HL-60 (cell line): ENCODE data around the gene FRRS1.

ENCODE experiments used
- DNase-seq, 2 experiments: peaks; one replicate each; pipeline ENCODE4 v3.0.0-alpha.2; 2010 to 2020; ENCODE audit warnings: low read depth in 1 of 2, low spot score in 1 of 2
- H3K27ac ChIP-seq: fragments of 250-450 bp; sonication (Bioruptor Pico); replicated peaks from 2 replicates; pipeline ENCODE4 v1.5.1; 2020; ENCODE audit warnings: mild to moderate bottlenecking, moderate library complexity
- H3K27me3 ChIP-seq: fragments of 250-450 bp; sonication (Bioruptor Pico); 2 replicates; pipeline ENCODE4 v1.5.1; 2021; ENCODE audit warnings: mild to moderate bottlenecking, moderate library complexity; ENCODE audit not compliant: insufficient read depth, poor library complexity, severe bottlenecking
- H3K4me3 ChIP-seq: replicated peaks from 2 replicates; pipeline ENCODE4 v1.5.1; 2011; ENCODE audit warnings: mild to moderate bottlenecking, control low read depth, low read length; ENCODE audit not compliant: insufficient read depth
- CTCF ChIP-seq: IDR thresholded peaks from one replicate; pipeline ENCODE4 v1.5.1; 2011; ENCODE audit warnings: low read length, control low read depth, inconsistent platforms; ENCODE audit not compliant: insufficient read depth
- GABPA ChIP-seq: IDR thresholded peaks from 2 replicates; pipeline ENCODE4 v1.6.1; 2012; ENCODE audit warnings: low read depth
- POLR2AphosphoS5 ChIP-seq: IDR thresholded peaks from 2 replicates; pipeline ENCODE4 v1.6.1; 2012; ENCODE audit warnings: low read depth
- REST ChIP-seq: IDR thresholded peaks from 2 replicates; pipeline ENCODE4 v1.6.1; 2012; ENCODE audit warnings: low read depth; ENCODE audit not compliant: insufficient replicate concordance
- SPI1 ChIP-seq: IDR thresholded peaks from 2 replicates; pipeline ENCODE4 v1.6.1; 2012; ENCODE audit warnings: low read depth, mild to moderate bottlenecking, borderline replicate concordance

The FRRS1 gene

GRCh38 chr1:99669821-99670220 lies 96.6 kb downstream of the FRRS1 start:
- Histone ChIP-seq H3K27me3 (peaks cover 4% of the 10 kb centered on the region), H3K4me3 (no peak overlapping the region), H3K27ac (no peak overlapping the region)
- TF ChIP-seq REST (no peak), SPI1 (no peak), GABPA (no peak)
- no peak for DNase-seq

GRCh38 chr1:99669376-99669775 lies 97.1 kb downstream of the FRRS1 start:
- TF ChIP-seq SPI1 (no peak), GABPA (no peak), REST (no peak), POLR2AphosphoS5 (no peak), CTCF (no peak)

GRCh38 chr1:99665212-99665611 lies 101.2 kb downstream of the FRRS1 start:
- no peak overlapping the region for H3K4me3 ChIP-seq
- H3K27me3 ChIP-seq: peaks cover 4% of the 10 kb centered on the region
- no peak for TF ChIP-seq REST
- no peak for TF ChIP-seq POLR2AphosphoS5
- no peak for TF ChIP-seq CTCF
- no peak for TF ChIP-seq SPI1
- TF ChIP-seq GABPA: no peak
- H3K27ac ChIP-seq: no peak overlapping the region
- no peak for DNase-seq

More at GRCh38 chr1:99669376-99669775, 97.1 kb downstream of the FRRS1 start:
- no peak for DNase-seq
- H3K27ac ChIP-seq: no peak overlapping the region
- peaks cover 4% of the 10 kb centered on the region for H3K27me3 ChIP-seq
- no peak overlapping the region for H3K4me3 ChIP-seq
